ENCODE measurements around the gene NSA2.
"Not testable (repeated sequence)": the region's sequence is repeated elsewhere in the genome, so short reads cannot be mapped to it uniquely, and the experiment has no call there.

Gene NSA2

DNA sequence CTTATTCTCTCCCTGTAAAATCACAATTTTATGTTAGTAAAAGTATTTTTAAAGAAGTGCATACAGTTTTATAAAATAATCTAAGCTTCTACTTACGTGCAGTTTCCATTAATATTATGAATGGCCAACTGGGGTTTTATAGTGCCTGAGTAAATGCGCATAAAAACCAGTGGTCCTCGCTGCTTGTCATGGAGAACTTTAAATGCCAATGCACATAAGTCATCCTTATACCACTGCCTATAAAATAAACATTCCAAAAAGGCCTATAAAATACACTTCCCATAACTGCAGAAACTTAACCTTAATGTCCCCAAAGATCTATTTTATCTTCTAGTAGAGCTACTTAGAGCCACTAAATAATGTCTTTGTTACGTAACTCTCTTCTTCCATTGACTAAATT lies 28.6 kb upstream of the NSA2 start:
- Histone ChIP-seq H3K36me3 (peaks cover 39 to 84% (median 69%) of the 10 kb centered on the region in 3 donors), H3K27me3 (no peaks in the 10 kb centered on the region), H3K9me3 (no peaks in the 10 kb centered on the region), H3K4me1 (no peaks in the 10 kb centered on the region), H3K27ac (no peak overlapping the region), H3K4me3 (no peak overlapping the region)
- no peak for DNase-seq
- TF ChIP-seq, protein P1, sequence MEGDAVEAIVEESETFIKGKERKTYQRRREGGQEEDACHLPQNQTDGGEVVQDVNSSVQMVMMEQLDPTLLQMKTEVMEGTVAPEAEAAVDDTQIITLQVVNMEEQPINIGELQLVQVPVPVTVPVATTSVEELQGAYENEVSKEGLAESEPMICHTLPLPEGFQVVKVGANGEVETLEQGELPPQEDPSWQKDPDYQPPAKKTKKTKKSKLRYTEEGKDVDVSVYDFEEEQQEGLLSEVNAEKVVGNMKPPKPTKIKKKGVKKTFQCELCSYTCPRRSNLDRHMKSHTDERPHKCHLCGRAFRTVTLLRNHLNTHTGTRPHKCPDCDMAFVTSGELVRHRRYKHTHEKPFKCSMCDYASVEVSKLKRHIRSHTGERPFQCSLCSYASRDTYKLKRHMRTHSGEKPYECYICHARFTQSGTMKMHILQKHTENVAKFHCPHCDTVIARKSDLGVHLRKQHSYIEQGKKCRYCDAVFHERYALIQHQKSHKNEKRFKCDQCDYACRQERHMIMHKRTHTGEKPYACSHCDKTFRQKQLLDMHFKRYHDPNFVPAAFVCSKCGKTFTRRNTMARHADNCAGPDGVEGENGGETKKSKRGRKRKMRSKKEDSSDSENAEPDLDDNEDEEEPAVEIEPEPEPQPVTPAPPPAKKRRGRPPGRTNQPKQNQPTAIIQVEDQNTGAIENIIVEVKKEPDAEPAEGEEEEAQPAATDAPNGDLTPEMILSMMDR (IDR thresholded peaks at IDR 0.05), result no peak
- intact Hi-C loops (cut with DNase I; ENCODE audit: low total_unique reads), result no loop called here

DNA sequence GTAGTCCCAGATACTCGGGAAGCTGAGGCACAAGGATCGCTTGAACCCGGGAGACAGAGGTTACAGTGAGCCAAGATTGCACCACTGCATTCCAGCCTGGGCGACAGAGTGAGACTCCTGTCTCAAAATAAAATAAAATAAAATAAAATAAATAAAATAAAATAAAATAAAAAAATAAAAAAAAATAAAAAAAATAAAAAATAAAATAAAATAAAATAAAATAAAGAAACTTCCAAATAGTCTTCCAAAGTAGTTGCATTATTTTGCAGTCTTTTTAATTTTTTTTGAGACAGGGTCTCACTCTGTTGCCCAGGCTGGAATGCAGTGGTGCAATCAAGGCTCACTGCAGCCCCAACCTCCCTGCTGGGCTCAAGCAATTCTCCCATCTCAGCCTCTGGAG lies 18.3 kb upstream of the NSA2 start:
- peaks cover 48 to 87% (median 56%) of the 10 kb centered on the region in 3 donors for H3K36me3 ChIP-seq
- H3K27me3 ChIP-seq; intact Hi-C loops (cut with DNase I; ENCODE audit: low total_unique reads); H3K27ac ChIP-seq; H3K4me3 ChIP-seq; H3K4me1 ChIP-seq; H3K9me3 ChIP-seq; DNase-seq: not testable (repeated sequence)

DNA sequence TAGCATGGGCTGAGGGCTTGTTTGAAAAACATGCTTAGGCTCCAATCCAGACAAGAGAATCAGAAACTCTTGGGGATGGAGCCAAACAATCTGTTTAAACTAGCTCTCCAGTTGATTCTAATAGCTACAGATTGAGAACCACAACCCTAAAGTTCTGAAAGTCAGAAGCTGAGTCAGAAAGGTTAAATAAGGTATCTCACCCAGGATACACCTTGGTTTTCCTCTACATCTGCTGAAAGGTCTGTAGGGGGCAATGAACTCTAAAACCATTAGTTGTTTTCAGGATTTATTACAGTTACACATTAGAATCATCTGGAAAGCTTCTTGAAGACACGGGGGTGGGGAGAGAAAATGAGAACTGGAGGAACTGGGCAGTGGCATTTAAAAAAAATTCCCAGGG lies 5.8 kb upstream of the NSA2 start:
- Histone ChIP-seq H3K27me3 (no peaks in the 10 kb centered on the region), H3K4me1 (peaks cover 0 to 20% (median 15%) of the 10 kb centered on the region in 4 donors), H3K4me3 (no peak overlapping the region), H3K9me3 (no peaks in the 10 kb centered on the region), H3K36me3 (peaks cover 19 to 41% (median 33%) of the 10 kb centered on the region in 3 donors), H3K27ac (no peak overlapping the region)
- no peak for DNase-seq
- intact Hi-C loops (cut with DNase I; ENCODE audit: low total_unique reads), result loop anchor here (5.0 kb wide), 1 partner anchor 74 kb away; the partner anchor contains the start of gene HEXB
- TF ChIP-seq, protein P1 (IDR thresholded peaks at IDR 0.05), result no peak

DNA sequence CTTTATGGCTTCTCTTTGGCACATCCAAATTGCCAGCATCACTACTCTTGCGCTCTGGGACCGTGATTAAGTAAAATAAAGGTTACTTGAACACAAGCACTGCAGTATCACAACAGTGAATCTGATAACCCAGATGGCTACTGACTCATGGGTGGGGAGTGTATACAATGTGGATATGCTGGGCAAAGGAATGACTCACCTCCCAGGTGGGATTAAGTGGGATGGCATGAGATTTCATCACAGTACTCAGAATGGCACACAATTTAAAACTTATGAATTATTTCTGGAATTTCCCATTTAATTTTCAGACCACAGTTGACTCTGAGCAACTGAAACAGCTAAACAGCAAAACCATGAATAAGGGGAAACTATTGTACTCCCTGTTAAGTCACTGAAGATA lies 4.5 kb upstream of the NSA2 start:
- no peak overlapping the region for H3K27ac ChIP-seq
- no peaks in the 10 kb centered on the region for H3K9me3 ChIP-seq
- intact Hi-C loops (cut with DNase I; ENCODE audit: low total_unique reads), result loop anchor here (5.0 kb wide), 1 partner anchor 75 kb away; the partner anchor contains the start of gene HEXB
- TF ChIP-seq, protein P1 (IDR thresholded peaks at IDR 0.05), result no peak
- DNase-seq, result no peak
- peaks cover 0 to 21% (median 16%) of the 10 kb centered on the region in 4 donors for H3K4me1 ChIP-seq
- H3K27me3 ChIP-seq, result no peaks in the 10 kb centered on the region
- no peak overlapping the region for H3K4me3 ChIP-seq
- H3K36me3 ChIP-seq, result peaks cover 8 to 27% (median 19%) of the 10 kb centered on the region in 3 donors

DNA sequence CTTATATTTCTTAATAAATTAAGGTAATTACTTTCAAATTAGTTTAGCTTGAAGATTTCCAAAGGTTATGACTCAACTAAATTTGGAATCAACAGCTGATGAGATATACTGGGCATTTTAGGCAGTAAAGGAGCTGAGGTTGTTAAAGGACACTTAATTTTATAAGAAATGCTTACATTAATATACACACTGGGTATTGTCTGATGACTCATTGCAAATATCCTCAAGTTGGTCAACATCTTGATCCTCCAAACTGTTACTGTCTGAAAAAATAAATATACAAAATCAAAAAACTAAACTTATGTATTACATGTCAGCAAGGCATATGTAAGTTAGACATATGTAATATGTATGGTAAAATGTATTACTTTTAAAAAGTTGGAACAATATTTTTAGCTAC lies 3.5 kb upstream of the NSA2 start:
- peaks cover 0 to 30% (median 20%) of the 10 kb centered on the region in 4 donors for H3K4me1 ChIP-seq
- no peak overlapping the region for H3K4me3 ChIP-seq
- TF ChIP-seq, protein P1 (IDR thresholded peaks at IDR 0.05), result no peak
- DNase-seq, result no peak
- H3K27ac ChIP-seq, result no peak overlapping the region
- peaks cover 2 to 18% (median 10%) of the 10 kb centered on the region in 3 donors for H3K36me3 ChIP-seq
- no peaks in the 10 kb centered on the region for H3K27me3 ChIP-seq
- intact Hi-C loops (cut with DNase I; ENCODE audit: low total_unique reads), result loop anchor here (5.0 kb wide), 1 partner anchor 76 kb away; the partner anchor contains the start of gene HEXB
- no peaks in the 10 kb centered on the region for H3K9me3 ChIP-seq

DNA sequence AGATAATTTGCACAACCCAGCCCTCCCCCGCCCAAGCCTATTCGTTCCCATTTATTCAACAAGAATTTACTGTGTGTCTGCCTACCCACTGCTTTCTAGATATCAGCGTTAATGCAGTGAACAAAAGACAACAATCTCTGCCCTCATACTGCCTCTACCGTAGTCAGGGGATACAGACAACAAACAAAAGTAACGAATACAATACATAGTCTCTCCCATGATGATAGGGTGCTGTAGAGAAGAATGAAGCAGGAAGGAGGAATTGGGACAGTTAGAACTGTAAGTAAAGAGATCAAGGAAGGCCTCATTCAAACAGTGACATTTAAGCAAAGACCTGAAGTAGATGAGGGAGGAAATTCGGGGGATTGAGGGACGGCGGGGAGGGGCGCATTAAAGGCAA lies 1.8 kb upstream of the NSA2 start:
- no peak overlapping the region for H3K27ac ChIP-seq
- no peaks in the 10 kb centered on the region for H3K27me3 ChIP-seq
- TF ChIP-seq, protein P1 (IDR thresholded peaks at IDR 0.05), result no peak
- H3K4me1 ChIP-seq, result peaks cover 0 to 31% (median 21%) of the 10 kb centered on the region in 4 donors
- H3K36me3 ChIP-seq, result peaks cover 5 to 27% (median 7%) of the 10 kb centered on the region in 3 donors
- H3K9me3 ChIP-seq, result no peaks in the 10 kb centered on the region
- peak overlapping the region; percentile 86 to 95 for H3K4me3 ChIP-seq
- intact Hi-C loops (cut with DNase I; ENCODE audit: low total_unique reads), result no loop called here
- DNase-seq, result no peak
